GM21619 (cell line): ENCODE measurements around the gene TADA2B.

ENCODE experiments used
- ATAC-seq: cut with Tn5 transposase; IDR thresholded peaks from one replicate; pipeline ENCODE4 v1.9.1; 2021; ENCODE audit not compliant: unreplicated experiment

The TADA2B gene

GRCh38 chr4:7055111-7055989, 12.2 kb downstream of the TADA2B start:
- ATAC-seq = no peak

- ATAC-seq = no peak
Observed at GRCh38 chr4:7055990-7056325, 12.8 kb downstream of the TADA2B start.

GRCh38 chr4:7058792-7059191, 15.6 kb downstream of the TADA2B start:
- peak; percentile 17 for ATAC-seq

GRCh38 chr4:7059662-7060061, 16.5 kb downstream of the TADA2B start:
- no peak for ATAC-seq

DNA sequence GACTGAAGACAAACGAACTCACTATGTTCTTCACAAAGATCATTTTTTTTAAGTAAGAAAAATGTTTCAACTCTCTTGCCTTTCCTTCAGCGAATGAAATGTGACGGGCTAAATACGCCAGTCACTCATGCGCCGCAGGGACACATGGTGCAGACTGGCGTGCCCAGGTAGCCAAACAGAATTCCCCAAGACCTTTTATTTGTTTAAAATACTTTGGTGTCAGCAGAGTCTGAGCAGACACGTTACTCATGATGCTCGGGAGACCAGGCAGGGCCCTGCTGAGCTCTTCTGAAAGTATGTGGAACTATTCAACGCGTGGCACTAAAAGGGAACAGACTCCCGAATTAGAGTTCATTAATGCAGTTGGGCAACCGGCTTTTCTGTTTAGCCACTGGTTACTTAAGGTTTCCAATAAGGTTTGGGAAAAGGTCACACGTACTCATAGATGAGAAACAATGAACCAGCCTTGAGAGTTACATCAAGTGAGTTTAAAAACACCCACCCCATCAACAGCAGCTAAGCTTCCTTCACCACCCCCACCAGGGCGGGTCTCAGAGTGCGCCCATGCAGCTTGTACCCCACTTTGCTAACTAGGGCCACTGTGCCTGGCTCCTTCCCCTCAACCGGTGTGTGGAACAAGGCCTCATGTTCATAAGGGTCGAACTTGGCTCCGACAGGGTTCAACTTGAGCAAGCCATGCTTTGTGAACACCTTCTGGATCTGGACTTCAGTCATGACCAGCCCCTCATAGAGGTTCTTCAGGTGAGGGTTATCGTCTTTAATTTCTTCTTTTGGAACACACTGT, 17.4 kb downstream of the TADA2B start:
- ATAC-seq = no peak

DNA sequence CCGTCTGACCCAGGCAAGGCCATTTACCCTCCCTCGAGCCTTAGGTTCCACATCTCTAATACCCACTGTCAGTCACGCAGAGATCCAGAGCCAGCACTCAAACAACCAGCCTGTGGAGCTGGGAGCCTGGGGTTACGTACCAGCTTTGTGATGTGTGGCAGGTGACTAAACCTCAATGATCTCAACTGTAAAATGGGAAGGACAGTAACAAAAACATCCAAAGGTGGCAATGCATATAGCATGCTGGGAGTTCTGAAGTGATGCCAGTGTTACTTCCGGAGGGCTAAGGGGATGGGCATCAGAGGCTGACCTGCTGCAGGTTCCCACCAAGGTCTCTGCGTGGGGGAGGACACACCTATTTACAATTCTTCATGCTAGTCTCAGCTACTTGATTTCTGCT, 18.6 kb downstream of the TADA2B start:
- ATAC-seq = no peak

GRCh38 chr4:7062816-7063215, 19.6 kb downstream of the TADA2B start:
- no peak for ATAC-seq

DNA sequence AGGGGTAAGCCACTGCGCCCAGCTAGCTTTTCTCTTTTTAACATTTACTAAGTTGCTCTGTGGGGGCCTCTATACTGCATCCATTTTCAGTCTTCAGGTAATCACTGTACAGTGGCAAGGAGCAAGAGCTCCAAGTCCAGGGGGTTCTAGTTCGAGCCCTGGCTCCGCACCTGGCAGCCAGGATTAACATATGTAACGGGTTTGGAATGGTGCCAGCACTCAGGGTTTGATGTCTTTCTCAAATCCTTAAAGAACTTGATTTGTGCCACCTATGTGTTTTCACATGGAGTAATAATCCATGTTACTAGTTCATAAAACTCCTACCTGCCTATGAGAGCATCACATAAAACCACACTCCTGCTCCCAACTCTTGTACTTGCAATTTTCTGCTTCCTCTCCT, 20.2 kb downstream of the TADA2B start:
- no peak for ATAC-seq

DNA sequence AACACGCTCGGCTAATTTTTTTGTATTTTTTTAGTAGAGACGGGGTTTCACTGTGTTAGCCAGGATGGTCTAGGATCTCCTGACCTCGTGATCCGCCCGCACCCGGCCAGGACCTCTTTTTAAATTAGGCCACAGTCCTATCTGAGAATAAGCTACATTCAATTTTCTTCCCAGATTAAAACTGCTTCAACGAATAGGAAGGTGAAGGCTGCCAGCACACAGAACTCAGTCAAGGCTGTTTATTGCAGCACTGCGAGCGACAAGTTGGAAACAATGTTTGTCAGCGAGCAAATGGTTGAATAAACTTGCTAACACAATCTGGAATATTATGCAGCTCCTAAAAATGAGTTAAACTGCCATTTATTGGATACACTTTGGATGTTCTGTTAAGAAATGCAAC, 22.8 kb downstream of the TADA2B start:
- no peak for ATAC-seq

DNA sequence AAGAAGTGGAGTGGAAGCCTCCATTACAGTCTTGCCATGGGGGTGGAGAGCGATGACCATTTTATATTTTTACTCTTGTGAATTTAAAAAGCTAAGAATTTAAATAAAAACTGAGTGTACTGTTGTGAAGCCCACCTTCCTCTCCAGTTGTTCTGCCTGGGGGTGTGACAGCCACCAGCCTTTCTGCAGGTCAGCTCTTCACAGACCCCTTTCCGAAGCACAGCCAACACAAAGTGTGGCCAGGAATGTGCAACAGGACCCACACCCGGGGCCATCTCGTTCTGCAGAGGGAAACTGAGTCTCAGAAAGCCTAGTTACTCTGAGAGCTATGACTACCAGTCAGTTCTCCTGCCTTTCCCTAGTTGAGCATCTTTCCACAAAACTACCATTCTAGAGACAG, 23.3 kb downstream of the TADA2B start:
- no peak for ATAC-seq

GRCh38 chr4:7067126-7067451, 23.9 kb downstream of the TADA2B start:
- no peak for ATAC-seq

DNA sequence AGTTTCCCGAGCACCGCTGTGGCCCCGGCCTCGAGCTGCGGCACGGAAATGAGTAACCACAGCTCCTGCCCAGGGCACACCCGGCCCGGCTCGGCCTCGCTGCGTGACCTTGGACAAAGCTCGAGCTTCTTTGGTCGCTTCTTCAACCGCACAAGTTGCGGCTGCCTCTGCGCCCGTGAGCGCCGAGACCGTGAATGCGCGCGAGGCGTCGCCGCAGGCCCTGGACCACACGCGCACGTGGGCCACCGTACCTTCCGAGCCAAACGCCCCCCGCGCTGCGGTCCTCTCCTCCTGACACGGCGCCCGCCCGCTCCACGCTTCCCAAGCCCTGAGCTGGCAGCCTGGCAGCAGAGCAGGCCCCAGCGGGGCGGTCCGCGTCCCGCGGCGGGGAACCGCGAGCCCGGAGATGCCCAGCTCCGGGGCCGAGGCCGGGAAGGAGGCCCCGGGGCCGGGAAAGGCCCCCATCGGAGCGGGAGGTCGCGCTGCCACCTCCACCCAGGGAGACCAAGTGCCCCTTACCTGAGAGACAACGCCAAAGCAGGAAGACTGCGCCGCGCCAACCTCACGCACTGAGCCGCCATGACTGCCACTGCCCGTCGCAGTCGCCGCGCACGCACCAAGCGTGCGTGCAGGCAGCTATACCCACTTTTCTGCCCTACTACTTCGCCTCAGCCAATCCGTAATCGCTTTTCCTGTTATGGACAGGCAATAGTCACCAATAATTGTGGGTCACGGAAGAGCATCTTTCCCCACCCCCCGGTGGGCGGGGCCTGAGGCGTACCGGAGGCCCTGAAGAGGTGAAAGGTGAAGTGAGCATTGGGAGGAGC, 24.5 kb downstream of the TADA2B start, which contains the start of gene GRPEL1:
GRPEL1 (minus strand) TSS at position 613 of the 827 bp plus-strand sequence; CDS start at position 581, 32 bp downstream.
- ATAC-seq = peak; percentile 88

- ATAC-seq = no peak
Observed at GRCh38 chr4:7068279-7068842, 25.2 kb downstream of the TADA2B start.

DNA sequence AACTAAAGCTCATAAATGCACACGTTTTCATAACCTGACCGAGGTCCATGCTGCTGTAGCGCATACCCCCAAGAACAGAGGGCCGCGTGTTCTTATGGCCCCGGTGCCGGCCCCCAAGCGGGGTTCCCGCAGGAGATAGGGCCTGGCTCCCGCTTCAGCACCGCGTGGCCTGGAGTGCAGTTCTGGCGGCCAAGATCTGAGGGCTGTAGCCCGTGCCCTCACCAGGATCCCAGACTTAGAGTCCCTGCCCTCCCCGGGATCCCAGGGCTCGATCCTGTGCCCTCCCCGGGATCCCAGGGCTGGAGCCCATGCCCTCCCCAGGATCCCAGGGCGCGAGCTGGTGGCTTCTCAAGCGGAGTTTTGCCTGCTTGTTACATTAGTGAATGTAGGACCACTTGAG, 25.7 kb downstream of the TADA2B start:
- no peak for ATAC-seq

GRCh38 chr4:7070729-7071511, 27.7 kb downstream of the TADA2B start:
- peak; percentile 28 for ATAC-seq

DNA sequence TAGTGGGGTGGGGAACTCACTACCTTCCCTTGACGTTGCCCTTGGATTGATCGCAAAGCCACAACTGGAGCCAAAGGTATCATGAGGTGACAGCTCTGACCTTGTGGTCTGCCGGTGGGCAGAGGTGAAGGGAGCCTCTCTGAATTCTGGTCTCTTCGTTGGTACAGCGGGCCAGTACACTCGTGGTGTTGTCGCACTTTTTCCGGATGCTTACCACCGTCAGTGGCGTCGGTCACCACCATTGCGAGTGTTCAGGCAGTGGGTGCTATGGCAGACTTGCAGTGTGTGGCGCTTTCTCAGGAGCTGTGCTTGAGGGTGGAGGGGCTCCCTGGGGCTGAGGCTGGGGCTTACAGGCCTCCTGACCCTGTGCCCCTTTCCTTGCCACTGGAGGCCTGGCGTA, 29.9 kb downstream of the TADA2B start:
- ATAC-seq = no peak

DNA sequence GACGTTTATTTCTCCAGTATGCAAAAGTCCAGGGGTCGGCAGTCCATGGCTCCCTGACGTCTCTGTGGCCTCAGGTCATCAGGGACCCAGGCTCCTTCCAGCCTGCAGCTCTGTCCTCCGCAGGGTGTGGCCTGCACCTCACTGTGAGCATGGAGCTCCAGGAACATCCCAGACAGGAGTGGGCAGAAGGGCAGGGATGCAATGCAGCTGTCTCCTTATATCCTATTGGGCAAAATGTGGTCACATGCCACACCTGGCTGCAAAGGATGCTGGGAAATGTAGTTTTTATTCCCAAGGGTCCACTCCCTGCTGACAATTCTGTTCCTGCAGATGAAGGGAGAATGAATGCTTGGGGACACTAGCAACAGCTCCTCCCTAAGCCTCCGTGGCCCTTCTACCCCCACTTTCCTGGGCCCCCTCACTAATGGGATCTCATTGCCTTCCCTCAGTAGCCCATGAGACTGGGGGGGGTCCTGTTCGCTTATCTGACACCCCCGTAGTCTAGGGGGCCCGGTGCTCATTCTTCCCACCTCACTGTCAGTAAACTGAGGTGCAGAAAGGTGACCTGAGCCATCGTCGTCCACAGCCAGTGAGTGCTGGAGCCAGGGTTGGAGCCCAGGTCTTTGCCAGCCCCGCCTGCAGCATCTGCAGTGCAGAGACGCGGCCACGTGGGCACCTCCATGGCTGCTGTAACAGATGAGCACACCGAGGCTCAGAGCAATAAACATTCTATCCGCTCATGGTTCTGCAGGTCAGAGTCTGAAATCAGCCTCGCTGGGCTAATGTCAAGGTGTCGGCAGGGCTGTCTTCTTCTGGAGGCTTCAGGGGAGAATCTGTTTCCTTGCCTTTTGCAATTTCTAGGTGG, 30.6 kb downstream of the TADA2B start:
- ATAC-seq = no peak

- no peak for ATAC-seq
Observed at GRCh38 chr4:7074426-7074825, 31.3 kb downstream of the TADA2B start.

GRCh38 chr4:7075962-7076695, 33.0 kb downstream of the TADA2B start:
- no peak for ATAC-seq
